WTC11 (cell line): ENCODE measurements around the gene PRPF6. TPM values are rescaled to one million over a fixed set of nuclear protein-coding genes. Genes with fewer than 3 reads are reported as not detected.
"Not testable (repeated sequence)": the region's sequence is repeated elsewhere in the genome, so short reads cannot be mapped to it uniquely, and the experiment has no call there.

ENCODE experiments used
- ATAC-seq: fragments of 200-7000 bp; cut with Tn5 transposase; 2 replicates; pipeline ENCODE4 v1.10.0; 2021; ENCODE audit warnings: mild to moderate bottlenecking, moderate library complexity
- CTCF ChIA-PET: fragments of 300-600 bp; sonication (Branson Sonifier 250); formaldehyde crosslinking; loops from one replicate; lab custom pipeline; 2021; ENCODE audit warnings: antibody characterized with exemption; lab: Charles Lee
- POLR2A ChIA-PET: fragments of 350-600 bp; sonication (Branson Sonifier 250); formaldehyde crosslinking; loops from one replicate; lab custom pipeline; 2021; ENCODE audit warnings: antibody characterized with exemption; lab: Charles Lee
- DNase-seq: peaks from one replicate; pipeline ENCODE4 v3.0.0; 2021; ENCODE audit warnings: low spot score
- H3K27ac Mint-ChIP-seq: 2 replicates; pipeline ENCODE4 v1.8.0; 2021; ENCODE audit warnings: mixed read lengths
- H3K27me3 Mint-ChIP-seq: 2 replicates; pipeline ENCODE4 v1.8.0; 2021; ENCODE audit warnings: low read depth, mild to moderate bottlenecking, moderate library complexity, mixed read lengths
- H3K36me3 Mint-ChIP-seq: 2 replicates; pipeline ENCODE4 v1.8.0; 2021; ENCODE audit warnings: mixed read lengths
- H3K4me1 Mint-ChIP-seq: 2 replicates; pipeline ENCODE4 v1.8.0; 2022; ENCODE audit warnings: mixed read lengths
- H3K4me3 Mint-ChIP-seq: 2 replicates; pipeline ENCODE4 v1.8.0; 2021; ENCODE audit warnings: mild to moderate bottlenecking, moderate library complexity, mixed read lengths
- H3K9me3 Mint-ChIP-seq: 2 replicates; pipeline ENCODE4 v1.8.0; 2021; ENCODE audit warnings: mixed read lengths
- ESRRA ChIP-seq: sonication (generic); formaldehyde crosslinking; IDR thresholded peaks from 2 replicates; pipeline ENCODE4 v1.8.1; 2022; ENCODE audit warnings: mild to moderate bottlenecking, missing genetic modification reagents, borderline replicate concordance
- ETV6 ChIP-seq: sonication (generic); formaldehyde crosslinking; IDR thresholded peaks from 2 replicates; pipeline ENCODE4 v1.8.1; 2022; ENCODE audit warnings: mild to moderate bottlenecking, missing genetic modification reagents
- GABPB1 ChIP-seq: sonication (generic); formaldehyde crosslinking; IDR thresholded peaks from 2 replicates; pipeline ENCODE4 v1.8.1; 2023; ENCODE audit warnings: mild to moderate bottlenecking, missing genetic modification reagents
- GRHL2 ChIP-seq: fragments of 250-450 bp; sonication (Bioruptor Pico); IDR thresholded peaks from 2 replicates; pipeline ENCODE4 v1.8.0; 2022; ENCODE audit warnings: mild to moderate bottlenecking, moderate library complexity; ENCODE audit not compliant: insufficient replicate concordance, severe bottlenecking
- HMGA2 ChIP-seq: fragments of 250-450 bp; sonication (Bioruptor Pico); IDR thresholded peaks from 2 replicates; pipeline ENCODE4 v1.4.0; 2021; ENCODE audit warnings: mild to moderate bottlenecking, moderate library complexity
- JUN ChIP-seq: sonication (generic); formaldehyde crosslinking; IDR thresholded peaks from 2 replicates; pipeline ENCODE4 v1.8.0; 2023; ENCODE audit warnings: mild to moderate bottlenecking, missing genetic modification reagents
- MYBL2 ChIP-seq: sonication (generic); formaldehyde crosslinking; IDR thresholded peaks from 2 replicates; pipeline ENCODE4 v1.8.1; 2023; ENCODE audit warnings: mild to moderate bottlenecking, moderate library complexity, missing genetic modification reagents
- NR3C1 ChIP-seq: sonication (generic); formaldehyde crosslinking; conservative IDR thresholded peaks from 2 replicates; pipeline ENCODE4 v1.8.1; 2023; ENCODE audit warnings: low read depth, mild to moderate bottlenecking, missing genetic modification reagents
- OVOL2 ChIP-seq: fragments of 250-450 bp; sonication (Bioruptor Pico); IDR thresholded peaks from 2 replicates; pipeline ENCODE4 v1.9.0; 2021; ENCODE audit warnings: mild to moderate bottlenecking, borderline replicate concordance
- SP1 ChIP-seq: sonication (generic); formaldehyde crosslinking; conservative IDR thresholded peaks from 2 replicates; pipeline ENCODE4 v1.8.1; 2022; ENCODE audit warnings: missing genetic modification reagents
- TEAD4 ChIP-seq: sonication (generic); formaldehyde crosslinking; IDR thresholded peaks from 2 replicates; pipeline ENCODE4 v1.8.0; 2022; ENCODE audit warnings: mild to moderate bottlenecking, missing genetic modification reagents
- USF2 ChIP-seq: sonication (generic); formaldehyde crosslinking; IDR thresholded peaks from 2 replicates; pipeline ENCODE4 v1.8.1; 2023; ENCODE audit warnings: mild to moderate bottlenecking, missing genetic modification reagents, moderate library complexity
- ZNF138 ChIP-seq: sonication (generic); formaldehyde crosslinking; conservative IDR thresholded peaks from 2 replicates; pipeline ENCODE4 v1.8.1; 2022; ENCODE audit warnings: mild to moderate bottlenecking, moderate library complexity, missing genetic modification reagents
- ZNF416 ChIP-seq: fragments of 250-450 bp; sonication (Bioruptor Pico); IDR thresholded peaks from 2 replicates; pipeline ENCODE4 v1.9.0; 2021; ENCODE audit warnings: mild to moderate bottlenecking, inconsistent platforms
- ZNF423 ChIP-seq: fragments of 250-450 bp; sonication (Bioruptor Pico); IDR thresholded peaks from 2 replicates; pipeline ENCODE4 v2.1.2; 2022; ENCODE audit warnings: mild to moderate bottlenecking, moderate library complexity
- ZNF425 ChIP-seq: fragments of 250-450 bp; sonication (Bioruptor Pico); conservative IDR thresholded peaks from 2 replicates; pipeline ENCODE4 v1.9.0; 2021; ENCODE audit warnings: mild to moderate bottlenecking
- ZNF671 ChIP-seq: fragments of 250-450 bp; sonication (Bioruptor Pico); IDR thresholded peaks from 2 replicates; pipeline ENCODE4 v1.8.0; 2021; ENCODE audit warnings: mild to moderate bottlenecking
- total RNA-seq: library from RNA; stranded (reverse); gene quantifications from 3 replicates; pipeline ENCODE4 v1.2.3, GENCODE V29; 2021
- TF ChIP-seq, protein P1 (sequence below): sonication (generic); formaldehyde crosslinking; IDR thresholded peaks from 2 replicates; pipeline ENCODE4 v1.8.1; 2022; ENCODE audit warnings: low read depth, missing genetic modification reagents, borderline replicate concordance
- TF ChIP-seq, protein P2 (sequence below): sonication (generic); formaldehyde crosslinking; conservative IDR thresholded peaks from 2 replicates; pipeline ENCODE4 v1.8.1; 2023; ENCODE audit warnings: mild to moderate bottlenecking, low read depth, missing genetic modification reagents, moderate library complexity
- TF ChIP-seq, protein P3 (sequence below): sonication (generic); formaldehyde crosslinking; IDR thresholded peaks from 2 replicates; pipeline ENCODE4 v1.8.1; 2023; ENCODE audit warnings: mild to moderate bottlenecking, missing genetic modification reagents
- TF ChIP-seq, protein P4 (sequence below): sonication (generic); formaldehyde crosslinking; IDR thresholded peaks from 2 replicates; pipeline ENCODE4 v1.8.1; 2023; ENCODE audit warnings: mild to moderate bottlenecking, moderate library complexity, missing genetic modification reagents

PRPF6 gene
- total RNA-seq, 1 experiment from 2014 or later, result 79.4 TPM

- H3K4me1 Mint-ChIP-seq, result no peaks in the 10 kb centered on the region
- ATAC-seq (no peak), DNase-seq (no peak)
- H3K9me3 Mint-ChIP-seq, result peaks cover 9% of the 10 kb centered on the region
- H3K4me3 Mint-ChIP-seq, result no peak overlapping the region
- ChIA-PET CTCF (no interaction called here), POLR2A (no interaction called here)
- peaks cover 51% of the 10 kb centered on the region for H3K36me3 Mint-ChIP-seq
- H3K27me3 Mint-ChIP-seq, result no peaks in the 10 kb centered on the region
- TF ChIP-seq ETV6 (CRISPR knock-in tag) (no peak), ZNF423 (CRISPR knock-in tag) (no peak), ZNF416 (CRISPR knock-in tag) (no peak), GABPB1 (CRISPR knock-in tag) (no peak), SP1 (CRISPR knock-in tag) (no peak), MYBL2 (CRISPR knock-in tag) (no peak), ZNF425 (no peak), JUN (CRISPR knock-in tag) (no peak), ESRRA (CRISPR knock-in tag) (no peak), GRHL2 (no peak), ZNF671 (CRISPR knock-in tag) (no peak), USF2 (no peak), NR3C1 (CRISPR knock-in tag) (no peak)
- TF ChIP-seq, protein P1, sequence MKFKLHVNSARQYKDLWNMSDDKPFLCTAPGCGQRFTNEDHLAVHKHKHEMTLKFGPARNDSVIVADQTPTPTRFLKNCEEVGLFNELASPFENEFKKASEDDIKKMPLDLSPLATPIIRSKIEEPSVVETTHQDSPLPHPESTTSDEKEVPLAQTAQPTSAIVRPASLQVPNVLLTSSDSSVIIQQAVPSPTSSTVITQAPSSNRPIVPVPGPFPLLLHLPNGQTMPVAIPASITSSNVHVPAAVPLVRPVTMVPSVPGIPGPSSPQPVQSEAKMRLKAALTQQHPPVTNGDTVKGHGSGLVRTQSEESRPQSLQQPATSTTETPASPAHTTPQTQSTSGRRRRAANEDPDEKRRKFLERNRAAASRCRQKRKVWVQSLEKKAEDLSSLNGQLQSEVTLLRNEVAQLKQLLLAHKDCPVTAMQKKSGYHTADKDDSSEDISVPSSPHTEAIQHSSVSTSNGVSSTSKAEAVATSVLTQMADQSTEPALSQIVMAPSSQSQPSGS (CRISPR knock-in tag), result no peak
- TF ChIP-seq, protein P2, sequence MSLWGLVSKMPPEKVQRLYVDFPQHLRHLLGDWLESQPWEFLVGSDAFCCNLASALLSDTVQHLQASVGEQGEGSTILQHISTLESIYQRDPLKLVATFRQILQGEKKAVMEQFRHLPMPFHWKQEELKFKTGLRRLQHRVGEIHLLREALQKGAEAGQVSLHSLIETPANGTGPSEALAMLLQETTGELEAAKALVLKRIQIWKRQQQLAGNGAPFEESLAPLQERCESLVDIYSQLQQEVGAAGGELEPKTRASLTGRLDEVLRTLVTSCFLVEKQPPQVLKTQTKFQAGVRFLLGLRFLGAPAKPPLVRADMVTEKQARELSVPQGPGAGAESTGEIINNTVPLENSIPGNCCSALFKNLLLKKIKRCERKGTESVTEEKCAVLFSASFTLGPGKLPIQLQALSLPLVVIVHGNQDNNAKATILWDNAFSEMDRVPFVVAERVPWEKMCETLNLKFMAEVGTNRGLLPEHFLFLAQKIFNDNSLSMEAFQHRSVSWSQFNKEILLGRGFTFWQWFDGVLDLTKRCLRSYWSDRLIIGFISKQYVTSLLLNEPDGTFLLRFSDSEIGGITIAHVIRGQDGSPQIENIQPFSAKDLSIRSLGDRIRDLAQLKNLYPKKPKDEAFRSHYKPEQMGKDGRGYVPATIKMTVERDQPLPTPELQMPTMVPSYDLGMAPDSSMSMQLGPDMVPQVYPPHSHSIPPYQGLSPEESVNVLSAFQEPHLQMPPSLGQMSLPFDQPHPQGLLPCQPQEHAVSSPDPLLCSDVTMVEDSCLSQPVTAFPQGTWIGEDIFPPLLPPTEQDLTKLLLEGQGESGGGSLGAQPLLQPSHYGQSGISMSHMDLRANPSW (CRISPR knock-in tag), result no peak
- no peak overlapping the region for H3K27ac Mint-ChIP-seq
Observed at GRCh38 chr20:64011366-64011779, 30.4 kb downstream of the PRPF6 start.

- H3K27me3 Mint-ChIP-seq, H3K4me1 Mint-ChIP-seq, ATAC-seq, DNase-seq, H3K9me3 Mint-ChIP-seq, H3K27ac Mint-ChIP-seq, CTCF ChIA-PET, H3K4me3 Mint-ChIP-seq, POLR2A ChIA-PET: not testable (repeated sequence)
- H3K36me3 Mint-ChIP-seq, result peaks cover 52% of the 10 kb centered on the region
Observed at GRCh38 chr20:64012385-64013154, 31.6 kb downstream of the PRPF6 start.

- DNase-seq, result no peak
- Mint-ChIP-seq H3K9me3 (no peaks in the 10 kb centered on the region), H3K27me3 (no peaks in the 10 kb centered on the region), H3K36me3 (peaks cover 48% of the 10 kb centered on the region), H3K4me1 (no peaks in the 10 kb centered on the region), H3K4me3 (no peak overlapping the region), H3K27ac (no peak overlapping the region)
- TF ChIP-seq, protein P3, sequence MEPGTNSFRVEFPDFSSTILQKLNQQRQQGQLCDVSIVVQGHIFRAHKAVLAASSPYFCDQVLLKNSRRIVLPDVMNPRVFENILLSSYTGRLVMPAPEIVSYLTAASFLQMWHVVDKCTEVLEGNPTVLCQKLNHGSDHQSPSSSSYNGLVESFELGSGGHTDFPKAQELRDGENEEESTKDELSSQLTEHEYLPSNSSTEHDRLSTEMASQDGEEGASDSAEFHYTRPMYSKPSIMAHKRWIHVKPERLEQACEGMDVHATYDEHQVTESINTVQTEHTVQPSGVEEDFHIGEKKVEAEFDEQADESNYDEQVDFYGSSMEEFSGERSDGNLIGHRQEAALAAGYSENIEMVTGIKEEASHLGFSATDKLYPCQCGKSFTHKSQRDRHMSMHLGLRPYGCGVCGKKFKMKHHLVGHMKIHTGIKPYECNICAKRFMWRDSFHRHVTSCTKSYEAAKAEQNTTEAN (CRISPR knock-in tag), result no peak
- no peak for TF ChIP-seq TEAD4 (CRISPR knock-in tag)
- TF ChIP-seq OVOL2 (CRISPR knock-in tag), result no peak
- TF ChIP-seq HMGA2 (CRISPR knock-in tag), result no peak
- TF ChIP-seq ZNF423 (CRISPR knock-in tag), result no peak
- no peak for TF ChIP-seq ZNF138
- TF ChIP-seq, protein P4, sequence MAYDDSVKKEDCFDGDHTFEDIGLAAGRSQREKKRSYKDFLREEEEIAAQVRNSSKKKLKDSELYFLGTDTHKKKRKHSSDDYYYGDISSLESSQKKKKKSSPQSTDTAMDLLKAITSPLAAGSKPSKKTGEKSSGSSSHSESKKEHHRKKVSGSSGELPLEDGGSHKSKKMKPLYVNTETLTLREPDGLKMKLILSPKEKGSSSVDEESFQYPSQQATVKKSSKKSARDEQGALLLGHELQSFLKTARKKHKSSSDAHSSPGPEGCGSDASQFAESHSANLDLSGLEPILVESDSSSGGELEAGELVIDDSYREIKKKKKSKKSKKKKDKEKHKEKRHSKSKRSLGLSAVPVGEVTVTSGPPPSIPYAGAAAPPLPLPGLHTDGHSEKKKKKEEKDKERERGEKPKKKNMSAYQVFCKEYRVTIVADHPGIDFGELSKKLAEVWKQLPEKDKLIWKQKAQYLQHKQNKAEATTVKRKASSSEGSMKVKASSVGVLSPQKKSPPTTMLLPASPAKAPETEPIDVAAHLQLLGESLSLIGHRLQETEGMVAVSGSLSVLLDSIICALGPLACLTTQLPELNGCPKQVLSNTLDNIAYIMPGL (CRISPR knock-in tag), result no peak
- CTCF ChIA-PET, result no interaction called here
- no peak for ATAC-seq
- POLR2A ChIA-PET, result no interaction called here
Observed at GRCh38 chr20:64015635-64016034, 34.7 kb downstream of the PRPF6 start.
